HCT116 (cell line): ENCODE data around the gene KCTD2. TPM values are rescaled to one million over a fixed set of nuclear protein-coding genes. Genes with fewer than 3 reads are reported as not detected.

Experiments used
- ATAC-seq: fragments of 200-7000 bp; cut with Tn5 transposase; 2 replicates; pipeline ENCODE4 v1.9.1; 2020; ENCODE audit warnings: mild to moderate bottlenecking, moderate library complexity
- BruUV-seq: library from RNA; stranded (reverse); fragments of 400-500 nt; replicated peaks from 2 replicates; lab custom pipeline; 2021; lab: Mats Ljungman, UMichigan
- CTCF ChIA-PET: fragments of 300-600 bp; sonication (Branson Sonifier 250); formaldehyde crosslinking; loops from one replicate; lab custom pipeline; 2021; ENCODE audit warnings: antibody characterized with exemption; lab: Charles Lee
- POLR2A ChIA-PET: fragments of 300-600, 350-600 bp; sonication (Branson Sonifier 250); formaldehyde crosslinking; loops from one replicate; lab custom pipeline; 2021; ENCODE audit warnings: antibody characterized with exemption; lab: Charles Lee
- RAD21 ChIA-PET, 2 experiments: fragments of 300-600 bp; sonication (Branson Sonifier 250); formaldehyde crosslinking; loops; one replicate each; lab custom pipeline; 2023; ENCODE audit warnings: low total read pairs in 2 of 2; ENCODE audit not compliant: uncharacterized antibody in 2 of 2, unreplicated experiment in 2 of 2, low non-redundant PET in 1 of 2; lab: Charles Lee
- DNase-seq: peaks from one replicate; pipeline ENCODE4 v3.0.0-alpha.2; 2010; ENCODE audit warnings: low read depth, low spot score
- H2AFZ ChIP-seq: fragments of 200-600 bp; shearing (Covaris generic), sonication (generic); 2 replicates; pipeline ENCODE4 v1.6.1; 2017; ENCODE audit warnings: low read depth, mixed run types, mixed read lengths, antibody characterized with exemption, low read length; ENCODE audit not compliant: poor library complexity, severe bottlenecking
- H3K27ac ChIP-seq: 2 replicates; pipeline ENCODE4 v1.5.1; 2012; ENCODE audit warnings: low read depth, low read length
- H3K27me3 ChIP-seq: fragments of 200-600 bp; sonication (generic); 2 replicates; pipeline ENCODE4 v1.6.1; 2016; ENCODE audit warnings: mixed run types, low read length, mixed read lengths; ENCODE audit not compliant: insufficient read depth
- H3K36me3 ChIP-seq, 2 experiments: fragments of 200-500 bp in 1 of 2; fragments of 200-600 bp in 1 of 2; sonication (Bioruptor generic) in 1 of 2; sonication (generic) in 1 of 2; 2 replicates each; pipeline versions ENCODE4 v1.5.1 to v1.6.1; 2014 to 2016; ENCODE audit warnings: low read length in 2 of 2, inconsistent platforms in 1 of 2, mixed read lengths in 1 of 2, mixed run types in 1 of 2; ENCODE audit not compliant: insufficient read depth in 2 of 2, control insufficient read depth in 1 of 2
- H3K4me1 ChIP-seq, 2 experiments: fragments of 200-600 bp in 1 of 2; sonication (generic) in 1 of 2; 2 replicates each; pipeline versions ENCODE4 v1.5.1 to v1.6.1; 2012 to 2017; ENCODE audit warnings: low read length in 2 of 2, inconsistent platforms in 1 of 2, mild to moderate bottlenecking in 1 of 2, mixed read lengths in 1 of 2, mixed run types in 1 of 2, moderate library complexity in 1 of 2; ENCODE audit not compliant: insufficient read depth in 2 of 2, control insufficient read depth in 1 of 2
- H3K4me2 ChIP-seq: fragments of 200-600 bp; sonication (generic); 2 replicates; pipeline ENCODE4 v1.6.1; 2017; ENCODE audit warnings: mixed run types, low read length, mixed read lengths
- H3K4me3 ChIP-seq, 2 experiments: fragments of 200-600 bp in 1 of 2; sonication (generic) in 1 of 2; replicated peaks in 1 of 2; 2 replicates each; pipeline ENCODE4 v1.5.1; 2011 to 2016; ENCODE audit warnings: low read length in 2 of 2, control low read depth in 1 of 2, low read depth in 1 of 2, mild to moderate bottlenecking in 1 of 2, mixed read lengths in 1 of 2, mixed run types in 1 of 2
- H3K79me2 ChIP-seq: fragments of 200-600 bp; sonication (generic); 2 replicates; pipeline ENCODE4 v1.6.1; 2017; ENCODE audit warnings: mild to moderate bottlenecking, mixed run types, low read length, moderate library complexity, mixed read lengths; ENCODE audit not compliant: insufficient read depth
- H3K9ac ChIP-seq: fragments of 200-600 bp; sonication (generic); 2 replicates; pipeline ENCODE4 v1.6.1; 2016; ENCODE audit warnings: low read length, mixed read lengths
- H3K9me2 ChIP-seq: fragments of 200-600 bp; sonication (generic), shearing (Covaris generic); 2 replicates; pipeline ENCODE4 v1.6.1; 2017; ENCODE audit warnings: mixed run types, mild to moderate bottlenecking, moderate library complexity; ENCODE audit not compliant: insufficient read depth
- H3K9me3 ChIP-seq, 2 experiments: fragments of 200-500 bp in 1 of 2; fragments of 200-600 bp in 1 of 2; sonication (Bioruptor generic) in 1 of 2; sonication (generic) in 1 of 2; 2 replicates each; pipeline ENCODE4 v1.6.1; 2014 to 2017; ENCODE audit warnings: low read length in 2 of 2, mixed read lengths in 2 of 2, inconsistent platforms in 1 of 2, low read depth in 1 of 2, mild to moderate bottlenecking in 1 of 2, mixed run types in 1 of 2, moderate library complexity in 1 of 2; ENCODE audit not compliant: control insufficient read depth in 1 of 2, insufficient read depth in 1 of 2
- H4K20me1 ChIP-seq: fragments of 200-600 bp; sonication (generic), shearing (Covaris generic); 2 replicates; pipeline ENCODE4 v1.6.1; 2017; ENCODE audit warnings: mixed run types, mild to moderate bottlenecking, moderate library complexity; ENCODE audit not compliant: insufficient read depth
- EGR1 ChIP-seq: IDR thresholded peaks from 2 replicates; pipeline ENCODE4 v1.6.1; 2012; ENCODE audit warnings: low read depth
- ELF1 ChIP-seq: IDR thresholded peaks from 2 replicates; pipeline ENCODE4 v1.6.1; 2012; ENCODE audit warnings: low read depth, borderline replicate concordance
- EZH2 ChIP-seq: fragments of 200-600 bp; sonication (generic); IDR thresholded peaks from 2 replicates; pipeline ENCODE4 v1.6.1; 2017; ENCODE audit warnings: antibody characterized with exemption, mixed run types
- EZH2phosphoT487 ChIP-seq: fragments of 200-600 bp; IDR thresholded peaks from 2 replicates; pipeline ENCODE4 v1.6.1; 2018; ENCODE audit warnings: antibody characterized with exemption, borderline replicate concordance
- FOSL1 ChIP-seq: IDR thresholded peaks from 2 replicates; pipeline ENCODE4 v1.6.1; 2012; ENCODE audit warnings: low read depth
- JUND ChIP-seq: IDR thresholded peaks from 2 replicates; pipeline ENCODE4 v1.6.1; 2012
- POLR2AphosphoS5 ChIP-seq: IDR thresholded peaks from 2 replicates; pipeline ENCODE4 v1.6.1; 2011; ENCODE audit warnings: mild to moderate bottlenecking, low read depth, low read length, moderate library complexity
- SP1 ChIP-seq: IDR thresholded peaks from 2 replicates; pipeline ENCODE4 v1.6.1; 2012; ENCODE audit warnings: low read depth
- SRF ChIP-seq: IDR thresholded peaks from 2 replicates; pipeline ENCODE4 v1.6.1; 2012; ENCODE audit warnings: low read depth
- TCF7L2 ChIP-seq: IDR thresholded peaks from 2 replicates; pipeline ENCODE4 v1.7.0; 2011; ENCODE audit warnings: borderline replicate concordance, inconsistent platforms; ENCODE audit not compliant: insufficient read depth, insufficient read length; ENCODE audit errors: extremely low read depth
- intact Hi-C: fragments of 100-400 bp; cut with micrococcal nuclease; formaldehyde crosslinking; loops from 2 replicates; pipeline ENCODE4 v1.10.0; 2022
- total RNA-seq: library from RNA; stranded (reverse); gene quantifications from one replicate; pipeline ENCODE4 v1.2.1, GENCODE V29; 2021; ENCODE audit not compliant: unreplicated experiment
- TF ChIP-seq, protein P1 (sequence below), 3 experiments: fragments of 200-600 bp in 1 of 3; sonication (generic) in 1 of 3; IDR thresholded peaks in 2 of 3; conservative IDR thresholded peaks in 1 of 3; 2 replicates each; pipeline ENCODE4 v1.5.1; 2012 to 2017; ENCODE audit warnings: low read depth in 2 of 3, low read length in 2 of 3, antibody characterized with exemption in 1 of 3, borderline replicate concordance in 1 of 3, control low read depth in 1 of 3, mild to moderate bottlenecking in 1 of 3, mixed read lengths in 1 of 3, mixed run types in 1 of 3, moderate library complexity in 1 of 3; ENCODE audit not compliant: insufficient read depth in 1 of 3
- TF ChIP-seq, protein P2 (sequence below): IDR thresholded peaks from 2 replicates; pipeline ENCODE4 v1.6.1; 2012
- TF ChIP-seq, protein P3 (sequence below): IDR thresholded peaks from 2 replicates; pipeline ENCODE4 v1.6.1; 2011; ENCODE audit warnings: mild to moderate bottlenecking, low read length, moderate library complexity; ENCODE audit not compliant: insufficient replicate concordance; ENCODE audit errors: extremely low read depth

Gene KCTD2
- total RNA-seq, 1 experiment from 2014 or later = 23.3 TPM

DNA sequence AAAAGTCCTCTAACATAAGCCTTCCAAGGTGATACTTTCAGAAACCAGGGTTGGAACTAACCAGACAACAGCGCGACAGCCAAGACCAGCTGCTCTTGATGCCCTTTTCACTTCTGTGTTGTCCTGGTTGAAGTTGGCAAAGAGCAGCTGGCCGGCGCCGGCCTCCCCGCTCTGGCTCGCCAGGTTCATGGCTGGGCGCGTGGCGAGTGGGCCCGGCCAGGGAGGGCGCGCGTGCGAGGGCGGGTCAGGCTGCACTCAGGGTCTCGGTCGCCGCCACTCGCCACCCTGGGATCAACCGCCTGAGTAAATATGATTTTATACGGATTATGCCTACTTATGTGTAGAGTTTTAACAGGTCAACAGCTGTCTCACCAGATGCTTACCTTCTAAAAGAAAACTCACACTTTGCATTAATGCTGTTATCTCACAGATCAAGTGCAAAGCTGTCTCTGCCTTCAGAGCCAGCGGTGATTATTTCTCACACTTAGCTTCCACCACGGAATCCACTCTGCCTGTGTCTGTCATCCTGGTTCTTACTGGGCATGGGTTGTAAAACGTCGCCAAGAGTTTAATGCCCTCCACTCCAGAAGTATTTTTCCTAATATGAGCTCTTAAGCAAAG is 13.5 kb downstream of the KCTD2 start:
- H3K9ac ChIP-seq = no peak overlapping the region
- H3K27ac ChIP-seq = no peak overlapping the region
- BruUV-seq = no TSS peak
- no peak overlapping the region for H3K4me3 ChIP-seq
- no peak overlapping the region for H2AFZ ChIP-seq
- intact Hi-C loops = no loop called here
- 0 out of 2 replicates have a peak, but pooled peaks cover 4% of the 10 kb centered on the region for H3K79me2 ChIP-seq
- TF ChIP-seq ELF1 (no peak), EGR1 (no peak), SP1 (no peak), EZH2phosphoT487 (no peak), SRF (no peak), POLR2AphosphoS5 (no peak), FOSL1 (no peak), TCF7L2 (no peak), JUND (no peak), EZH2 (no peak)
- TF ChIP-seq, protein P1, sequence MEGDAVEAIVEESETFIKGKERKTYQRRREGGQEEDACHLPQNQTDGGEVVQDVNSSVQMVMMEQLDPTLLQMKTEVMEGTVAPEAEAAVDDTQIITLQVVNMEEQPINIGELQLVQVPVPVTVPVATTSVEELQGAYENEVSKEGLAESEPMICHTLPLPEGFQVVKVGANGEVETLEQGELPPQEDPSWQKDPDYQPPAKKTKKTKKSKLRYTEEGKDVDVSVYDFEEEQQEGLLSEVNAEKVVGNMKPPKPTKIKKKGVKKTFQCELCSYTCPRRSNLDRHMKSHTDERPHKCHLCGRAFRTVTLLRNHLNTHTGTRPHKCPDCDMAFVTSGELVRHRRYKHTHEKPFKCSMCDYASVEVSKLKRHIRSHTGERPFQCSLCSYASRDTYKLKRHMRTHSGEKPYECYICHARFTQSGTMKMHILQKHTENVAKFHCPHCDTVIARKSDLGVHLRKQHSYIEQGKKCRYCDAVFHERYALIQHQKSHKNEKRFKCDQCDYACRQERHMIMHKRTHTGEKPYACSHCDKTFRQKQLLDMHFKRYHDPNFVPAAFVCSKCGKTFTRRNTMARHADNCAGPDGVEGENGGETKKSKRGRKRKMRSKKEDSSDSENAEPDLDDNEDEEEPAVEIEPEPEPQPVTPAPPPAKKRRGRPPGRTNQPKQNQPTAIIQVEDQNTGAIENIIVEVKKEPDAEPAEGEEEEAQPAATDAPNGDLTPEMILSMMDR (IDR thresholded peaks at IDR 0.05 in 2 of 3, conservative IDR thresholded peaks at IDR 0.05 in 1 of 3; ENCODE audit: borderline replicate concordance in 1 of 3, insufficient read depth in 1 of 3, low read depth in 2 of 3, low read length in 2 of 3) = no peak
- TF ChIP-seq, protein P2, sequence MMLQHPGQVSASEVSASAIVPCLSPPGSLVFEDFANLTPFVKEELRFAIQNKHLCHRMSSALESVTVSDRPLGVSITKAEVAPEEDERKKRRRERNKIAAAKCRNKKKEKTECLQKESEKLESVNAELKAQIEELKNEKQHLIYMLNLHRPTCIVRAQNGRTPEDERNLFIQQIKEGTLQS = no peak
- TF ChIP-seq, protein P3, sequence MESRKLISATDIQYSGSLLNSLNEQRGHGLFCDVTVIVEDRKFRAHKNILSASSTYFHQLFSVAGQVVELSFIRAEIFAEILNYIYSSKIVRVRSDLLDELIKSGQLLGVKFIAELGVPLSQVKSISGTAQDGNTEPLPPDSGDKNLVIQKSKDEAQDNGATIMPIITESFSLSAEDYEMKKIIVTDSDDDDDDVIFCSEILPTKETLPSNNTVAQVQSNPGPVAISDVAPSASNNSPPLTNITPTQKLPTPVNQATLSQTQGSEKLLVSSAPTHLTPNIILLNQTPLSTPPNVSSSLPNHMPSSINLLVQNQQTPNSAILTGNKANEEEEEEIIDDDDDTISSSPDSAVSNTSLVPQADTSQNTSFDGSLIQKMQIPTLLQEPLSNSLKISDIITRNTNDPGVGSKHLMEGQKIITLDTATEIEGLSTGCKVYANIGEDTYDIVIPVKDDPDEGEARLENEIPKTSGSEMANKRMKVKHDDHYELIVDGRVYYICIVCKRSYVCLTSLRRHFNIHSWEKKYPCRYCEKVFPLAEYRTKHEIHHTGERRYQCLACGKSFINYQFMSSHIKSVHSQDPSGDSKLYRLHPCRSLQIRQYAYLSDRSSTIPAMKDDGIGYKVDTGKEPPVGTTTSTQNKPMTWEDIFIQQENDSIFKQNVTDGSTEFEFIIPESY = no peak
- no peaks in the 10 kb centered on the region for H3K4me1 ChIP-seq
- CTCF ChIA-PET = interaction anchor here (0.7 to 3.2 kb wide), 11 partner anchors 9 to 352 kb away, joined by 3 to 18 read pairs (median 9); partner anchors contain the start of gene ARMC7
- ATAC-seq (no peak), DNase-seq (no peak)
- H3K9me3 ChIP-seq = no peaks in the 10 kb centered on the region
- no peaks in the 10 kb centered on the region for H4K20me1 ChIP-seq
- POLR2A ChIA-PET = interaction anchor here (0.6 to 1.4 kb wide), 4 partner anchors 14 to 36 kb away, joined by 3 to 6 read pairs (median 4); partner anchors contain the start of gene SLC16A5
- no peaks in the 10 kb centered on the region for H3K27me3 ChIP-seq
- H3K4me2 ChIP-seq = no peak overlapping the region
- RAD21 ChIA-PET = interaction anchor here (0.5 to 1.8 kb wide), 10 partner anchors 19 to 141 kb away, joined by 3 to 8 read pairs (median 4); partner anchors contain the start of gene SLC16A5 (in 1 of the 2)
- H3K9me2 ChIP-seq = no peaks in the 10 kb centered on the region
- H3K36me3 ChIP-seq = peaks cover 33 to 41% of the 10 kb centered on the region in 2 experiments; a peak in 3 of 4 replicates
